ENCODE results near the gene DNAJA1. TPM values are rescaled to one million over a fixed set of nuclear protein-coding genes. Genes with fewer than 3 reads are reported as not detected.
"Not testable (repeated sequence)": the region's sequence is repeated elsewhere in the genome, so short reads cannot be mapped to it uniquely, and the experiment has no call there.

DNAJA1 gene
- polyA plus RNA-seq, 12 donors: 64.9 to 127 (median 109) TPM; not detected in 1

DNA sequence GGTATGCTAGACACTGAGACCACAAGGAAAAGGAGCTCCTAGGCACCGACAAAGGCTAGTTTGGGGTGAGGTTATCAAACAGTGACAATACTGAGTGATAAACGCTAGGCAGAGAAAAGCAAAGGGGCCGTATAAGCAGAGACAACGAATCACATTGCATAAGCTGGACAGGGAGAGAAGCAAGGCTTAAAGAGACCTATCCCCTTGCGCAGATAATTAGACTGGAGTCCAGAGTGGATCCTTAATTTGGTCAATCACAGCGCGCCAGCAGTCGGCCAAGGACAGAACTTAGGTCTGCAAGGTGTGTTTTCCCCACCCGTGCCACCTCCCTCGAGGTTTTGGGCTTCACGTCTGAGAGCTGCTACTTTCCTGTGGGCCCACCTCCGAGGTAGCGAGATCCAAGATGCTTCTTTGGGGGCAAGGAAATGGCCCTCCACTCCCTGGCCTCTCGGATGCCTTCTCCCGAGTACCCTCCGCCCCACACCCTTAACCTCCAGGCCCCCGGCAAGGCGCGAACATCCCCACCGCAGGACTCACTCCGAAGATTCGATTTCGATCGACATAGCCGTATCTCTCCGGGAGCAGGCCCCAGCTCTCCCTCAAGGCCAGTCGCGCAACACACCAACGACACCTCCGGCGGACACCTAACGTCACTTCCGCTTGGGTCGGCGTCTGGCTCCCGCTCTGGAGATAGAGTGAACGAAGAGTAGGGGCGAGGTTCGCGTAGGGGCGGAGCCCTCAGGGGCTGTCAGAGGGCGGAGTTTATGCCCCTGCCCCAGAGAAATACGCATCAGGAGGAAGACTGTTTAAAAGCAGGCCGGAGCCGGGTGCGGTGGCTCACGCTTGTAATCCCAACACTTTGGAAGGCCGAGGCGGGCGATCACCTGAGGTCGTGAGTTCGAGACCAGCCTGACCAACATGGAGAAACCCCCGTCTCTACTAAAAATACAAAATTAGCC, 51.3 kb downstream of the DNAJA1 start, which contains the start of gene SMU1:
Gene SMU1, minus strand, starts transcription at position 629 of the 959 bp plus-strand sequence. Its CDS starts 66 bp downstream, at position 563.
- peak; percentile 99 for DNase-seq

DNA sequence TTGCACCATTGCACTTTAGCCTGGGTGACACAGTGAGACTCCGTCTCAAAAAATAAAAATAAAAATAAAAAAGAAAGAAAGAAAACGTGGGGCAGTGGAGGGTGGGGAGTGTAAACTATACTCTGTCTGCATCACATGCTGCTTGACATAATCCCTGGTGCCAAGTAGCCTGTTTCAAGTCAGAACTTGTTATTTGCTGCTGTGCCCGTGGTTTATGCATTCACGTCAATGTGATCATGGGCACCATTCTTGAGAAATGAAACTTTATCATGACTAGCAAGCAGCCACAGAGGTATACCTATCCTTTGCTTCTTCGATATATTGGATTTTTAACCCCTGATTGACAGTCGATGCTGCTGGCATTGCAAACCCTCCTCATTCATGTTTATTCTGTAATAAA, 55.5 kb downstream of the DNAJA1 start:
- DNase-seq: no peak

DNA sequence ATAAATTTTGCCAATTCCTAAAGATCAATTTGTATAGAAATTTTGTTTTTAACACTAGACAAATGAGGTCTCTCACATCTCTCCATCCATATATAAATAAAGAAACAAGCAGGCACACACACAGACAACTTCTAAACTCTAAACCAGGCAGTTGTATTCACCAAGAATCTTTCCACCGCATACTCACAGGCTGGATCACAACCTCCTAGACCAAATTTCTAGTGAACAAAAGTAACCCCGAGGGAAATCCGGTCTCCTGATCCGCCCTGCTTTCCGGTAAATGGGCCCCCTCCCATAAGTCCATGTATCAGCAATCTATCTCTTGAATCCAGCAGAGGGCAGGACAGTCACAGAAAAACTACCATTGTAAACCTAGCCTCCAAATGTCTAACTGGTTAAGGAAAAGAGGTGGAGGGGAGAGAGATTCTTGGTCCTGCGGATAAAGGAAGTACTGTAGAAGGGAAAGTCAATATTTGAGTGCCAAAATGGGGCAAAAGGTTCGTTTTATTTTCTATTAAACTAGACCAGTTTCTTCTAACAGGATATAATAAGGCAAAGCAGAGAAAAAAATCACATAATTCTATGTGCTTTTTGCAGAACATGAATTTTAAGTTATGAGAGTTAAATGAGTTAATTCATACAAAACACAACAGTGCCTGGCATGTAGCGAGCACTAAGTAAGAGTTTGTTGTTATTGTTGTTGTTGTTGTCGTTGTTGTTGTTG, 56.2 kb downstream of the DNAJA1 start:
- peak; percentile 86 for DNase-seq

DNA sequence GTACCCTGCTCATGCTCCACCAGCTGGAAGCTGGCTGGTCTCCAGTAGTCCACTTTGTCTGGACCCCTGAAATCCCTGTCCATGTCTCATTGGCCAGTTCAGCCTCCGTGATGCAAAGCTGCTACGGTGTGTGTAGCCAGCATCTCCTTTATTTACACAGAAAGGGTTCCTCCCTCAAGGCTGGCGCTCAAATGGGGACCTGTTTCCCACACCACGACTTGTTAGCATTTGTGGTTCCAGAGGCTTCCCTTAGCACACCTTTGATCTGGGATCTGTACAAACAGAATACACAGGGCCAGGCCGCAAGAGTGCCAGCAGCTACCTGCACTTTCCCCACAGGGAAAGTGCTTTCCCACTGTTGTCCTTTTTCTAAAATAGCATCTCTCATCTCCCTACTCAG, 57.1 kb downstream of the DNAJA1 start:
- DNase-seq: no peak

DNA sequence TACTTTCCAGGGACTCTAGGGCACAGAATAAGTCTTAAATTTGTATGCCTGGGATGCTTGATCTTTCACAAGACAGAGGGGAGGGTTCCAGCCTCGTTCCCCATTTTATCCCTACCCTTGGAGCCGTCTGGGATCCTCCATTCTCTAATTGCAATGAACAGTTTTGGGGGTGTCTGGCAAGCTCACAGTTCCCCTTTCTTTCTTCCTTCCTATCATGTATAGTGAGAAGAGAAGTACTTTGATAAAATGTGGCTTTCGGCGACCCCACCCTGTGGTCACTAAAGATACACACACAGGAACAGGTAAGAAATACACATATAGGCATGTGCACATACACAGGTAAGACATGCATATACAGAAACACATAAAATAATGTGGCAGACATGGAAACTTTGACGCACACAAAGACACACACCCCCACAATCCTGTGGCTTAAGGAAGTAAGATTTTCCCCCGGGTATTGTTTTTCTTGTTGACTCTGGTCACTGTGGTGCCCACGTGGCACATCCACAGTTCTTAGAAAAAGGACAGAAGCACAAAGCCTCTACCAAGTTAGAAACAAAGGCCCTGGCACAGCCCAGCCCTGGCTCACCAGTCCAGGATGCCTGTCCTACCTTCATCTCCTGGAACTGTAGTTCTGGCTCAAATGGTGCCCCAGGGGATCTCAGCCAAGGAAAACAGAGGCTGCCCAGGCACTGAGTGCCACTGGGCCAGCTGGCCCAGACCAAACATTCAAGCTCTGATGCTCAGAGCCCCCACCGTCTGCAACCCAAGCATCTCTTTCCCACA, 57.7 kb downstream of the DNAJA1 start:
- no peak for DNase-seq

DNA sequence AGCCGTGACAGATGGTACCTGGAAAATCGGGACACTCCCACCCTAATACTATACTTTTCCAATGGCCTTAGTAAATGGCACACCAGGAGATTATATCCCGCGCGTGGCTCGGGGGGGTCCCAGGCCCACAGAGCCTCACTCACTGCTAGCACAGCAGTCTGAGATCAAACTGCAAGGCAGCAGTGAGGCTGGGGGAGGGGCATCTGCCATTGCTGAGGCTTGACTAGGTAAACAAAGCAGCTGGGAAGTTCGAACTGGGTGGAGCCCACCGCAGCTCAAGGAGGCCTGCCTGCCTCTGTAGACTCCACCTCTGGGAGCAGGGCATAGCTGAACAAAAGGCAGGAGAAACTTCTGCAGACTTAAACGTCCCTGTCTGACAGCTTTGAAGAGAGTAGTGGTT, 60.6 kb downstream of the DNAJA1 start:
- not testable (repeated sequence) for DNase-seq

Other genes starting within 250 kb of the DNAJA1 start
- gene TMEM215, start 241.7 kb upstream of the DNAJA1 start, polyA plus RNA-seq (ENCODE audit: insufficient read length in 12 of 12): 1 to 10 TPM in 5 of 12 donors, under 1 TPM in 5, not detected in 2; 0.48 to 2.5 (median 1.0) TPM
- gene APTX, start 23.6 kb upstream of the DNAJA1 start, polyA plus RNA-seq (ENCODE audit: insufficient read length in 12 of 12): 10 to 100 TPM in 11 of 12 donors, not detected in 1; 19.9 to 29.4 (median 25.5) TPM
- gene SMU1, start 51.4 kb downstream of the DNAJA1 start, polyA plus RNA-seq (ENCODE audit: insufficient read length in 12 of 12): 10 to 100 TPM; 14.9 to 58.1 (median 18.7) TPM
- 100 to 1,000 TPM in 1 of 12 donors, 10 to 100 TPM in 11; 34.6 to 569 (median 45.1) TPM for gene B4GALT1, start 142.1 kb downstream of the DNAJA1 start, polyA plus RNA-seq (ENCODE audit: insufficient read length in 12 of 12)
- gene SPINK4, start 214.9 kb downstream of the DNAJA1 start, polyA plus RNA-seq (ENCODE audit: insufficient read length in 12 of 12): under 1 TPM in 2 of 12 donors, not detected in 10; 0.49 to 0.78 TPM
- 10 to 100 TPM in 11 of 12 donors, not detected in 1; 44.5 to 87.3 (median 76.7) TPM for gene BAG1, start 239.4 kb downstream of the DNAJA1 start, polyA plus RNA-seq (ENCODE audit: insufficient read length in 12 of 12)
- gene CHMP5, start 239.8 kb downstream of the DNAJA1 start, polyA plus RNA-seq (ENCODE audit: insufficient read length in 12 of 12): 10 to 100 TPM in 11 of 12 donors, not detected in 1; 61.7 to 93.0 (median 83.2) TPM